ENCODE data around the gene ZSWIM4.
"Not testable (repeated sequence)": the region's sequence is repeated elsewhere in the genome, so short reads cannot be mapped to it uniquely, and the experiment has no call there.

- TF ChIP-seq CTCF (IDR thresholded peaks at IDR 0.05; ENCODE audit: low read depth, low read length); MAX (IDR thresholded peaks at IDR 0.05; ENCODE audit: low read depth, low read length); POLR2A (IDR thresholded peaks at IDR 0.05; ENCODE audit: extremely low read depth, insufficient read length): not testable (repeated sequence)
Measured at GRCh38 chr19:13851734-13852114, 56.5 kb downstream of the ZSWIM4 start.
